ENCODE data around the gene CEL. TPM values are rescaled to one million over a fixed set of nuclear protein-coding genes. Genes with fewer than 3 reads are reported as not detected.
"Not testable (repeated sequence)": the region's sequence is repeated elsewhere in the genome, so short reads cannot be mapped to it uniquely, and the experiment has no call there.

The CEL gene
- total and polyA plus RNA-seq, 9 donors, result 1.3 to 13.6 (median 2.8) TPM

DNA sequence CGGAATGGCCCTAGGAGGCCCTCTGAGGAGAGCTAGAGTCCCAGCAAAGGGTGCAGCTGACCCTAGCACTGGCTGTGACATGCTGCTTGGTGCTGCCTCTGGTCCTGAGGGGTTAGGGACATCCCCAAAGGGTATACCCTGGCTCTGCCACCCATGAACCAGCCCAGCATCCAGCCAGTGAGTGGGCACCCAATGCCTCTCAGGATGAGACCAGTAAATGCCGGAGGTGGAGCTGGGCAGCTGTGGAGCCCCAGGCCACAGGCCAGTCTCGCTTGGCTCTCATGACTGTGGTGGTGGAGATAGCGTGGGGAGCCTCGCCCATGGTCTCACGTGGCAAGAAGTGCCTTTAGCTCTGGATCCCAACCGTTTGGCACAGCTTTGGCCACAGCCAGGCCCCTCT lies 3.7 kb upstream of the CEL start:
- Histone ChIP-seq H3K4me3 (no peak overlapping the region), H3K4me1 (ENCODE audit: insufficient read depth) (no peaks in the 10 kb centered on the region), H3K9me3 (no peaks in the 10 kb centered on the region), H3K36me3 (no peaks in the 10 kb centered on the region), H3K27me3 (no peaks in the 10 kb centered on the region), H3K27ac (no peak overlapping the region)
- WGBS, 3 donors, result 76 to 82% (median 80%) methylated on average over 7 of the region's 7 CpGs
- intact Hi-C loops (cut with DNase I), result no loop called here
- DNase-seq, result no peak
- TF ChIP-seq POLR2A (IDR thresholded peaks at IDR 0.05) (no peak), CTCF (IDR thresholded peaks at IDR 0.05) (no peak), EP300 (IDR thresholded peaks at IDR 0.05) (no peak)

- no peak for DNase-seq
- Histone ChIP-seq H3K27ac (no peak overlapping the region), H3K4me1 (ENCODE audit: insufficient read depth) (no peaks in the 10 kb centered on the region), H3K36me3 (no peaks in the 10 kb centered on the region), H3K27me3 (no peaks in the 10 kb centered on the region), H3K9me3 (no peaks in the 10 kb centered on the region), H3K4me3 (no peak overlapping the region)
- WGBS, 3 donors, result 77 to 79% (median 79%) methylated on average over 12 of the region's 12 CpGs
- intact Hi-C loops (cut with DNase I), result no loop called here
- TF ChIP-seq EP300 (IDR thresholded peaks at IDR 0.05) (no peak), CTCF (IDR thresholded peaks at IDR 0.05) (no peak), POLR2A (IDR thresholded peaks at IDR 0.05) (no peak)
Measured at GRCh38 chr9:133058550-133059320, 3.0 kb upstream of the CEL start.

GRCh38 chr9:133059623-133060022 lies 2.2 kb upstream of the CEL start:
- H3K27ac ChIP-seq, result no peak overlapping the region
- WGBS, 3 donors, result 69 to 73% (median 69%) methylated on average over 7 of the region's 7 CpGs
- H3K36me3 ChIP-seq, result no peaks in the 10 kb centered on the region
- no peaks in the 10 kb centered on the region for H3K27me3 ChIP-seq
- DNase-seq, result no peak
- no peaks in the 10 kb centered on the region for H3K9me3 ChIP-seq
- H3K4me1 ChIP-seq (ENCODE audit: insufficient read depth), result no peaks in the 10 kb centered on the region
- no peak for TF ChIP-seq EP300 (IDR thresholded peaks at IDR 0.05)
- TF ChIP-seq CTCF (IDR thresholded peaks at IDR 0.05), result no peak
- TF ChIP-seq POLR2A (IDR thresholded peaks at IDR 0.05), result no peak
- intact Hi-C loops (cut with DNase I), result no loop called here
- no peak overlapping the region for H3K4me3 ChIP-seq

DNA sequence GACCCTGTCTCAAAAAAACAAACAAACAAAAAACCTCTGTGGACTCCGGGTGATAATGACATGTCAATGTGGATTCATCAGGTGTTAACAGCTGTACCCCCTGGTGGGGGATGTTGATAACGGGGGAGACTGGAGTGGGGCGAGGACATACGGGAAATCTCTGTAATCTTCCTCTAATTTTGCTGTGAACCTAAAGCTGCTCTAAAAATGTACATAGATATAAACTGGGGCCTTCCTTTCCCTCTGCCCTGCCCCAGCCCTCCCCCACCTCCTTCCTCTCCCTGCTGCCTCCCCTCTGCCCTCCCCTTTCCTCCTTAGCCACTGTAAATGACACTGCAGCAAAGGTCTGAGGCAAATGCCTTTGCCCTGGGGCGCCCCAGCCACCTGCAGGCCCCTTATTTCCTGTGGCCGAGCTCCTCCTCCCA lies 1.4 kb upstream of the CEL start:
- TF ChIP-seq EP300 (IDR thresholded peaks at IDR 0.05) (no peak), POLR2A (IDR thresholded peaks at IDR 0.05) (no peak), CTCF (IDR thresholded peaks at IDR 0.05) (no peak)
- Histone ChIP-seq H3K9me3 (no peaks in the 10 kb centered on the region), H3K27ac (no peak overlapping the region), H3K36me3 (no peaks in the 10 kb centered on the region), H3K27me3 (no peaks in the 10 kb centered on the region), H3K4me1 (ENCODE audit: insufficient read depth) (no peaks in the 10 kb centered on the region), H3K4me3 (no peak overlapping the region)
- intact Hi-C loops (cut with DNase I), result no loop called here
- no peak for DNase-seq
- 65 to 78% (median 65%) methylated on average over 5 to 6 of the region's 6 CpGs for WGBS, 3 donors

DNA sequence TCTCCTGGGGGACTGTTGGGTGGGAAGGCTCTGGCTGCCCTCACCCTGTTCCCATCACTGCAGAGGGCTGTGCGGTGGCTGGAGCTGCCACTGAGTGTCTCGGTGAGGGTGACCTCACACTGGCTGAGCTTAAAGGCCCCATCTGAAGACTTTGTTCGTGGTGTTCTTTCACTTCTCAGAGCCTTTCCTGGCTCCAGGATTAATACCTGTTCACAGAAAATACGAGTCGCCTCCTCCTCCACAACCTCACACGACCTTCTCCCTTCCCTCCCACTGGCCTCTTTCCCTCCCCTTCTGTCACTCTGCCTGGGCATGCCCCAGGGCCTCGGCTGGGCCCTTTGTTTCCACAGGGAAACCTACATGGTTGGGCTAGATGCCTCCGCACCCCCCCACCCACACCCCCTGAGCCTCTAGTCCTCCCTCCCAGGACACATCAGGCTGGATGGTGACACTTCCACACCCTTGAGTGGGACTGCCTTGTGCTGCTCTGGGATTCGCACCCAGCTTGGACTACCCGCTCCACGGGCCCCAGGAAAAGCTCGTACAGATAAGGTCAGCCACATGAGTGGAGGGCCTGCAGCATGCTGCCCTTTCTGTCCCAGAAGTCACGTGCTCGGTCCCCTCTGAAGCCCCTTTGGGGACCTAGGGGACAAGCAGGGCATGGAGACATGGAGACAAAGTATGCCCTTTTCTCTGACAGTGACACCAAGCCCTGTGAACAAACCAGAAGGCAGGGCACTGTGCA lies 590 bp upstream of the CEL start:
- H3K4me1 ChIP-seq (ENCODE audit: insufficient read depth); H3K9me3 ChIP-seq; H3K4me3 ChIP-seq; H3K36me3 ChIP-seq; intact Hi-C loops (cut with DNase I); H3K27me3 ChIP-seq; DNase-seq; H3K27ac ChIP-seq: not testable (repeated sequence)
- 66 to 69% (median 66%) methylated on average over 14 of the region's 14 CpGs for WGBS, 3 donors

- intact Hi-C loops (cut with DNase I); H3K4me3 ChIP-seq; H3K36me3 ChIP-seq; H3K9me3 ChIP-seq; H3K27ac ChIP-seq; DNase-seq; H3K27me3 ChIP-seq; H3K4me1 ChIP-seq (ENCODE audit: insufficient read depth): not testable (repeated sequence)
- WGBS, 3 donors, result 64 to 68% (median 67%) methylated on average over 3 to 7 of the region's 8 CpGs
Measured at GRCh38 chr9:133062569-133062968, 788 bp downstream of the CEL start.
